SK-N-SH (cell line): Measurements from ENCODE around the gene RBM20.

ENCODE experiments used
- GABPA ChIP-seq: IDR thresholded peaks from 2 replicates; pipeline ENCODE4 v1.4.0; 2012; ENCODE audit warnings: low read depth, mild to moderate bottlenecking
- JUND ChIP-seq: IDR thresholded peaks from 2 replicates; pipeline ENCODE4 v1.4.0; 2012
- RAD21 ChIP-seq: IDR thresholded peaks from 2 replicates; pipeline ENCODE4 v1.6.1; 2012; ENCODE audit warnings: mild to moderate bottlenecking, low read length
- YY1 ChIP-seq: IDR thresholded peaks from 2 replicates; pipeline ENCODE4 v1.4.0; 2012; ENCODE audit warnings: low read depth, mild to moderate bottlenecking
- TF ChIP-seq, protein P1 (sequence below): fragments of 200-600 bp; sonication (generic); IDR thresholded peaks from 2 replicates; pipeline ENCODE4 v1.6.1; 2017; ENCODE audit warnings: antibody characterized with exemption, mild to moderate bottlenecking, moderate library complexity
- TF ChIP-seq, protein P2 (sequence below): IDR thresholded peaks from 2 replicates; pipeline ENCODE4 v1.4.0; 2012; ENCODE audit warnings: low read depth

DNA sequence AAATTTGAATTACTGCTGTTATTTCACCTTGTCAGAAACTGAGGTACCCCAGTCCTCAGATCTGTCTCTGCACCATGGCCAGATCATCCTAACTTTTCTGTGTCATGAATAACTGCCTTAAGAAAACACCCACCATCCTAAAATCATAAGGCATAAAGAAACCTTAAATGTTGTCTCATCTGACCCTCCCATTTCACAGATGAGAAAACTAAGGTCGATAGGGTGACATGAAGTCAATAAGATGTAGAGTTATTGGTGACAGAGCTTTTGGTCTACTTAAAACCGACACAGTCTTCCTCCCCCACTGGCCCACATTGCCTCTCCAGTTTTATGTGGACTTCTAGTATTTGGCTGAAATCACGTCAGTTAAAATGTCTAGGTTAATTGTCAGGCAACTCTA is 126.1 kb downstream of the RBM20 start:
- TF ChIP-seq, protein P1, sequence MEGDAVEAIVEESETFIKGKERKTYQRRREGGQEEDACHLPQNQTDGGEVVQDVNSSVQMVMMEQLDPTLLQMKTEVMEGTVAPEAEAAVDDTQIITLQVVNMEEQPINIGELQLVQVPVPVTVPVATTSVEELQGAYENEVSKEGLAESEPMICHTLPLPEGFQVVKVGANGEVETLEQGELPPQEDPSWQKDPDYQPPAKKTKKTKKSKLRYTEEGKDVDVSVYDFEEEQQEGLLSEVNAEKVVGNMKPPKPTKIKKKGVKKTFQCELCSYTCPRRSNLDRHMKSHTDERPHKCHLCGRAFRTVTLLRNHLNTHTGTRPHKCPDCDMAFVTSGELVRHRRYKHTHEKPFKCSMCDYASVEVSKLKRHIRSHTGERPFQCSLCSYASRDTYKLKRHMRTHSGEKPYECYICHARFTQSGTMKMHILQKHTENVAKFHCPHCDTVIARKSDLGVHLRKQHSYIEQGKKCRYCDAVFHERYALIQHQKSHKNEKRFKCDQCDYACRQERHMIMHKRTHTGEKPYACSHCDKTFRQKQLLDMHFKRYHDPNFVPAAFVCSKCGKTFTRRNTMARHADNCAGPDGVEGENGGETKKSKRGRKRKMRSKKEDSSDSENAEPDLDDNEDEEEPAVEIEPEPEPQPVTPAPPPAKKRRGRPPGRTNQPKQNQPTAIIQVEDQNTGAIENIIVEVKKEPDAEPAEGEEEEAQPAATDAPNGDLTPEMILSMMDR: no peak
- no peak for TF ChIP-seq JUND
- TF ChIP-seq, protein P2, sequence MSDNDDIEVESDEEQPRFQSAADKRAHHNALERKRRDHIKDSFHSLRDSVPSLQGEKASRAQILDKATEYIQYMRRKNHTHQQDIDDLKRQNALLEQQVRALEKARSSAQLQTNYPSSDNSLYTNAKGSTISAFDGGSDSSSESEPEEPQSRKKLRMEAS: no peak
- no peak for TF ChIP-seq GABPA
- TF ChIP-seq RAD21: no peak
- TF ChIP-seq YY1: no peak
